ENCODE data around the gene OLFM2.
"Not testable (repeated sequence)": the region's sequence is repeated elsewhere in the genome, so short reads cannot be mapped to it uniquely, and the experiment has no call there.

OLFM2 gene

GRCh38 chr19:9936326-9937000 lies at the start of gene OLFM2:
Gene OLFM2 (minus strand): TSS chr19:9936515. CDS start chr19:9936366, 149 bp downstream.
- no peak for DNase-seq (ENCODE audit: low read depth)

- DNase-seq (ENCODE audit: low read depth) = no peak
Measured at GRCh38 chr19:9981406-9982260, 45.3 kb upstream of the OLFM2 start.

GRCh38 chr19:9972103-9972502 lies 35.8 kb upstream of the OLFM2 start:
- DNase-seq (ENCODE audit: low read depth) = no peak

GRCh38 chr19:9971166-9971897 lies 35.0 kb upstream of the OLFM2 start:
- DNase-seq (ENCODE audit: low read depth) = no peak

- DNase-seq (ENCODE audit: low read depth) = no peak
Measured at GRCh38 chr19:9970481-9970880, 34.2 kb upstream of the OLFM2 start.

- DNase-seq (ENCODE audit: low read depth) = no peak
Measured at GRCh38 chr19:9969688-9969975, 33.3 kb upstream of the OLFM2 start.

- no peak for DNase-seq (ENCODE audit: low read depth)
Measured at GRCh38 chr19:9968820-9969687, 32.7 kb upstream of the OLFM2 start.

GRCh38 chr19:9967326-9967725 lies 31.0 kb upstream of the OLFM2 start:
- no peak for DNase-seq (ENCODE audit: low read depth)

GRCh38 chr19:9966448-9966847 lies 30.1 kb upstream of the OLFM2 start:
- no peak for DNase-seq (ENCODE audit: low read depth)

GRCh38 chr19:9966024-9966423 lies 29.7 kb upstream of the OLFM2 start:
- no peak for DNase-seq (ENCODE audit: low read depth)

GRCh38 chr19:9962623-9963290 lies 26.4 kb upstream of the OLFM2 start:
- DNase-seq (ENCODE audit: low read depth) = no peak

- no peak for DNase-seq (ENCODE audit: low read depth)
Measured at GRCh38 chr19:9961103-9961502, 24.8 kb upstream of the OLFM2 start.

GRCh38 chr19:9958379-9958821 lies 22.1 kb upstream of the OLFM2 start:
- no peak for DNase-seq (ENCODE audit: low read depth)

GRCh38 chr19:9956956-9957355 lies 20.6 kb upstream of the OLFM2 start:
- DNase-seq (ENCODE audit: low read depth) = no peak

- no peak for DNase-seq (ENCODE audit: low read depth)
Measured at GRCh38 chr19:9953802-9954542, 17.7 kb upstream of the OLFM2 start.

- DNase-seq (ENCODE audit: low read depth) = no peak
Measured at GRCh38 chr19:9952276-9952675, 16.0 kb upstream of the OLFM2 start.

- DNase-seq (ENCODE audit: low read depth) = no peak
Measured at GRCh38 chr19:9947441-9947840, 11.1 kb upstream of the OLFM2 start.

GRCh38 chr19:9946528-9947125 lies 10.3 kb upstream of the OLFM2 start:
- DNase-seq (ENCODE audit: low read depth) = not testable (repeated sequence)

- DNase-seq (ENCODE audit: low read depth) = no peak
Measured at GRCh38 chr19:9945319-9945966, 9.1 kb upstream of the OLFM2 start.

GRCh38 chr19:9943744-9944143 lies 7.4 kb upstream of the OLFM2 start:
- DNase-seq (ENCODE audit: low read depth) = no peak
